IMR-90 (cell line): ENCODE measurements around the gene SLC6A17. TPM values are rescaled to one million over a fixed set of nuclear protein-coding genes. Genes with fewer than 3 reads are reported as not detected.

Experiments used
- ATAC-seq: fragments of 200-7000 bp; cut with Tn5 transposase; 2 replicates; pipeline ENCODE4 v1.9.1; 2020; ENCODE audit warnings: low read depth, mild to moderate bottlenecking, moderate library complexity
- BruUV-seq: library from RNA; stranded (reverse); fragments of 400-500 nt; replicated peaks from 2 replicates; lab custom pipeline; 2021; lab: Mats Ljungman, UMichigan
- CTCF ChIA-PET: fragments of 300-600 bp; formaldehyde crosslinking; extraction: SDS; loops from one replicate; lab custom pipeline; 2021; ENCODE audit warnings: antibody characterized with exemption; lab: Yijun Ruan, JAX
- POLR2A ChIA-PET: fragments of 300-600 bp; sonication (Branson Sonifier 250); formaldehyde crosslinking; loops from one replicate; lab custom pipeline; 2022; ENCODE audit warnings: antibody characterized with exemption; ENCODE audit not compliant: unreplicated experiment; lab: Charles Lee
- DNase-seq: peaks from one replicate; pipeline ENCODE4 v3.0.0; 2013
- H2AFZ ChIP-seq: replicated peaks from 2 replicates; pipeline ENCODE3; 2013; ENCODE audit warnings: low read length, mild to moderate bottlenecking; ENCODE audit not compliant: poor library complexity
- H2AK5ac ChIP-seq: 2 replicates; pipeline ENCODE4 v1.6.1; 2013; ENCODE audit warnings: low read depth, low read length, inconsistent platforms
- H2AK9ac ChIP-seq: replicated peaks from 2 replicates; pipeline ENCODE3; 2013; ENCODE audit warnings: mild to moderate bottlenecking, low read depth, low read length, moderate library complexity; ENCODE audit not compliant: poor library complexity
- H2BK120ac ChIP-seq: 2 replicates; pipeline ENCODE4 v1.6.1; 2013; ENCODE audit warnings: low read depth, low read length, inconsistent platforms
- H2BK15ac ChIP-seq: 3 replicates; pipeline ENCODE4 v1.6.1; 2013; ENCODE audit warnings: low read depth, low read length, inconsistent platforms
- H2BK20ac ChIP-seq: 2 replicates; pipeline ENCODE4 v1.6.1; 2013; ENCODE audit warnings: low read depth, mild to moderate bottlenecking, inconsistent platforms, low read length, moderate library complexity
- H2BK5ac ChIP-seq: 2 replicates; pipeline ENCODE4 v1.6.1; 2013; ENCODE audit warnings: mild to moderate bottlenecking, low read depth, low read length, inconsistent platforms; ENCODE audit not compliant: poor library complexity, severe bottlenecking
- H3K14ac ChIP-seq: replicated peaks from 2 replicates; pipeline ENCODE4 v1.6.1; 2013; ENCODE audit warnings: low read depth, low read length, inconsistent platforms
- H3K18ac ChIP-seq: 2 replicates; pipeline ENCODE4 v1.6.1; 2013; ENCODE audit warnings: low read depth, low read length, control low read depth
- H3K23ac ChIP-seq: 2 replicates; pipeline ENCODE4 v1.6.1; 2013; ENCODE audit warnings: low read depth, low read length, inconsistent platforms
- H3K27ac ChIP-seq: 2 replicates; pipeline ENCODE4 v1.5.1; 2013; ENCODE audit warnings: mild to moderate bottlenecking, control low read depth, low read length; ENCODE audit not compliant: insufficient read depth
- H3K27me3 ChIP-seq: 2 replicates; pipeline ENCODE4 v1.6.1; 2013; ENCODE audit warnings: low read length; ENCODE audit not compliant: control insufficient read depth, insufficient read depth
- H3K36me3 ChIP-seq: 2 replicates; pipeline ENCODE4 v1.6.1; 2013; ENCODE audit warnings: low read length, mixed read lengths; ENCODE audit not compliant: control insufficient read depth, insufficient read depth
- H3K4ac ChIP-seq: 2 replicates; pipeline ENCODE4 v1.6.1; 2013; ENCODE audit warnings: low read depth, low read length, inconsistent platforms
- H3K4me1 ChIP-seq: 2 replicates; pipeline ENCODE4 v1.6.1; 2013; ENCODE audit warnings: low read length, mixed read lengths; ENCODE audit not compliant: control insufficient read depth, insufficient read depth
- H3K4me2 ChIP-seq: 2 replicates; pipeline ENCODE4 v1.6.1; 2013; ENCODE audit warnings: low read depth, mild to moderate bottlenecking, control low read depth, low read length, moderate library complexity
- H3K4me3 ChIP-seq: 2 replicates; pipeline ENCODE4 v1.5.1; 2013; ENCODE audit warnings: low read depth, mild to moderate bottlenecking, control low read depth, low read length, moderate library complexity; ENCODE audit not compliant: insufficient read depth
- H3K56ac ChIP-seq: 2 replicates; pipeline ENCODE4 v1.6.1; 2013; ENCODE audit warnings: low read length, inconsistent platforms; ENCODE audit not compliant: insufficient read depth; ENCODE audit errors: extremely low read depth
- H3K79me1 ChIP-seq, 2 experiments: 2 replicates each; pipeline ENCODE4 v1.6.1; 2013; ENCODE audit warnings: low read length in 2 of 2, inconsistent platforms in 1 of 2, low read depth in 1 of 2
- H3K9ac ChIP-seq: 2 replicates; pipeline ENCODE4 v1.6.1; 2013; ENCODE audit warnings: low read depth, low read length, control low read depth
- H3K9me1 ChIP-seq: 2 replicates; pipeline ENCODE4 v1.6.1; 2013; ENCODE audit warnings: low read length, inconsistent platforms; ENCODE audit not compliant: insufficient read depth
- H3K9me3 ChIP-seq: 2 replicates; pipeline ENCODE4 v1.6.1; 2013; ENCODE audit warnings: low read length; ENCODE audit not compliant: control insufficient read depth, insufficient read depth
- H4K20me1 ChIP-seq: 2 replicates; pipeline ENCODE4 v1.6.1; 2013; ENCODE audit warnings: low read length, inconsistent platforms; ENCODE audit not compliant: insufficient read depth
- H4K5ac ChIP-seq: 2 replicates; pipeline ENCODE4 v1.6.1; 2013; ENCODE audit warnings: mild to moderate bottlenecking, low read depth, low read length, control low read depth
- H4K8ac ChIP-seq, 2 experiments: 2 replicates each; pipeline ENCODE4 v1.6.1; 2013; ENCODE audit warnings: low read depth in 2 of 2, low read length in 2 of 2, control low read depth in 1 of 2, inconsistent platforms in 1 of 2
- H4K91ac ChIP-seq: 2 replicates; pipeline ENCODE4 v1.6.1; 2013; ENCODE audit warnings: low read depth, low read length, inconsistent platforms; ENCODE audit not compliant: insufficient read depth
- BHLHE40 ChIP-seq: fragments of 150-350 bp; IDR thresholded peaks from 2 replicates; pipeline ENCODE4 v1.6.1; 2016; ENCODE audit warnings: mild to moderate bottlenecking, low read depth, low read length
- CEBPB ChIP-seq: IDR thresholded peaks from 2 replicates; pipeline ENCODE4 v1.6.1; 2012; ENCODE audit warnings: low read depth, low read length, improper control_type of control experiment
- CHD1 ChIP-seq: IDR thresholded peaks from 2 replicates; pipeline ENCODE4 v1.6.1; 2012; ENCODE audit warnings: low read depth, low read length, improper control_type of control experiment
- FOS ChIP-seq: fragments of 150-350 bp; IDR thresholded peaks from 2 replicates; pipeline ENCODE4 v1.6.1; 2016; ENCODE audit warnings: low read depth, low read length
- MAFK ChIP-seq: IDR thresholded peaks from 2 replicates; pipeline ENCODE4 v1.6.1; 2012; ENCODE audit warnings: low read depth, low read length, improper control_type of control experiment
- MAZ ChIP-seq: IDR thresholded peaks from 2 replicates; pipeline ENCODE4 v1.6.1; 2012; ENCODE audit warnings: low read depth, mild to moderate bottlenecking, low read length, improper control_type of control experiment, moderate library complexity, borderline replicate concordance
- MXI1 ChIP-seq: IDR thresholded peaks from 2 replicates; pipeline ENCODE4 v1.6.1; 2012; ENCODE audit warnings: low read depth, mild to moderate bottlenecking, low read length, moderate library complexity, borderline replicate concordance
- NFE2L2 ChIP-seq: fragments of 150-350 bp; IDR thresholded peaks from 2 replicates; pipeline ENCODE4 v1.6.1; 2016; ENCODE audit warnings: low read depth, mild to moderate bottlenecking, low read length
- POLR2A ChIP-seq: IDR thresholded peaks from 2 replicates; pipeline ENCODE4 v1.6.1; 2012; ENCODE audit warnings: mild to moderate bottlenecking, low read depth, low read length
- RCOR1 ChIP-seq: IDR thresholded peaks from 2 replicates; pipeline ENCODE4 v1.6.1; 2012; ENCODE audit warnings: mild to moderate bottlenecking, low read length, improper control_type of control experiment; ENCODE audit not compliant: insufficient replicate concordance
- RFX5 ChIP-seq: IDR thresholded peaks from 2 replicates; pipeline ENCODE4 v1.8.0; 2012; ENCODE audit warnings: low read depth, mild to moderate bottlenecking, low read length, moderate library complexity
- SMC3 ChIP-seq: fragments of 150-350 bp; IDR thresholded peaks from 2 replicates; pipeline ENCODE4 v1.6.1; 2016; ENCODE audit warnings: low read depth, mild to moderate bottlenecking, antibody characterized with exemption, low read length, moderate library complexity
- WGBS, 2 experiments: methylation state at CpG; one replicate each; pipeline versions ENCODE4 v1.1.5 to v1.1.7; 2013; ENCODE audit warnings: missing lambda C conversion rate in 2 of 2; ENCODE audit not compliant: insufficient read length in 1 of 2; ENCODE audit errors: extremely low coverage in 2 of 2; 5-methylcytosine and 5-hydroxymethylcytosine counted together
- dilution Hi-C: fragments of 300-500 bp; cut with HindIII; formaldehyde crosslinking; loops from one replicate; pipeline ENCODE4 v1.14.3; 2018; ENCODE audit warnings: low sequenced_read_pairs; ENCODE audit not compliant: unreplicated experiment
- in situ Hi-C: fragments of 300-500 bp; cut with MboI; formaldehyde crosslinking; loops from 3 replicates; pipeline ENCODE4 v1.14.3; 2019; ENCODE audit warnings: low sequenced_read_pairs, inconsistent platforms, mixed read lengths
- intact Hi-C: fragments of 100-400 bp; cut with micrococcal nuclease; formaldehyde crosslinking; loops from 2 replicates; pipeline ENCODE4 v1.10.0; 2022
- polyA plus RNA-seq, 3 experiments: library from polyadenylated mRNA; depleted of rRNA; stranded (reverse); fragments of >200 nt; gene quantifications; 2 replicates each; pipeline ENCODE4 v1.2.3, GENCODE V29; 2012; ENCODE audit warnings: low replicate concordance in 1 of 3
- total RNA-seq: library from RNA; depleted of rRNA; stranded (reverse); fragments of >200 nt; gene quantifications from 2 replicates; pipeline ENCODE4 v1.2.3, GENCODE V29; 2012
- TF ChIP-seq, protein P1 (sequence below): conservative IDR thresholded peaks from 2 replicates; pipeline ENCODE4 v1.5.1; 2012; ENCODE audit warnings: mild to moderate bottlenecking, low read depth, low read length, improper control_type of control experiment
- TF ChIP-seq, protein P2 (sequence below): fragments of 150-350 bp; IDR thresholded peaks from 2 replicates; pipeline ENCODE4 v1.6.1; 2017; ENCODE audit warnings: mild to moderate bottlenecking, antibody characterized with exemption, low read length, low read depth
- TF ChIP-seq, protein P3 (sequence below): fragments of 150-350 bp; IDR thresholded peaks from 2 replicates; pipeline ENCODE4 v1.6.1; 2016; ENCODE audit warnings: low read depth, mild to moderate bottlenecking, low read length, moderate library complexity, borderline replicate concordance

SLC6A17 gene
- total and polyA plus RNA-seq, 2 of the 4 experiments (the other 2 are of a cell fraction): 0.54 to 0.82 TPM

- intact Hi-C loops (no loop called here), dilution Hi-C loops (no loop called here), in situ Hi-C loops (no loop called here)
- H4K5ac ChIP-seq: no peak overlapping the region
- no peak overlapping the region for H2BK5ac ChIP-seq
- no peak overlapping the region for H3K4me2 ChIP-seq
- H4K91ac ChIP-seq: no peak overlapping the region
- no peak overlapping the region for H3K56ac ChIP-seq
- no peak overlapping the region for H3K9ac ChIP-seq
- POLR2A ChIA-PET: no interaction called here
- TF ChIP-seq, protein P1, sequence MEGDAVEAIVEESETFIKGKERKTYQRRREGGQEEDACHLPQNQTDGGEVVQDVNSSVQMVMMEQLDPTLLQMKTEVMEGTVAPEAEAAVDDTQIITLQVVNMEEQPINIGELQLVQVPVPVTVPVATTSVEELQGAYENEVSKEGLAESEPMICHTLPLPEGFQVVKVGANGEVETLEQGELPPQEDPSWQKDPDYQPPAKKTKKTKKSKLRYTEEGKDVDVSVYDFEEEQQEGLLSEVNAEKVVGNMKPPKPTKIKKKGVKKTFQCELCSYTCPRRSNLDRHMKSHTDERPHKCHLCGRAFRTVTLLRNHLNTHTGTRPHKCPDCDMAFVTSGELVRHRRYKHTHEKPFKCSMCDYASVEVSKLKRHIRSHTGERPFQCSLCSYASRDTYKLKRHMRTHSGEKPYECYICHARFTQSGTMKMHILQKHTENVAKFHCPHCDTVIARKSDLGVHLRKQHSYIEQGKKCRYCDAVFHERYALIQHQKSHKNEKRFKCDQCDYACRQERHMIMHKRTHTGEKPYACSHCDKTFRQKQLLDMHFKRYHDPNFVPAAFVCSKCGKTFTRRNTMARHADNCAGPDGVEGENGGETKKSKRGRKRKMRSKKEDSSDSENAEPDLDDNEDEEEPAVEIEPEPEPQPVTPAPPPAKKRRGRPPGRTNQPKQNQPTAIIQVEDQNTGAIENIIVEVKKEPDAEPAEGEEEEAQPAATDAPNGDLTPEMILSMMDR: no peak
- TF ChIP-seq POLR2A (no peak), CHD1 (no peak), RFX5 (no peak), MXI1 (no peak), MAFK (no peak), MAZ (no peak), BHLHE40 (no peak), NFE2L2 (no peak), CEBPB (no peak), FOS (no peak), SMC3 (no peak), RCOR1 (no peak)
- TF ChIP-seq, protein P2, sequence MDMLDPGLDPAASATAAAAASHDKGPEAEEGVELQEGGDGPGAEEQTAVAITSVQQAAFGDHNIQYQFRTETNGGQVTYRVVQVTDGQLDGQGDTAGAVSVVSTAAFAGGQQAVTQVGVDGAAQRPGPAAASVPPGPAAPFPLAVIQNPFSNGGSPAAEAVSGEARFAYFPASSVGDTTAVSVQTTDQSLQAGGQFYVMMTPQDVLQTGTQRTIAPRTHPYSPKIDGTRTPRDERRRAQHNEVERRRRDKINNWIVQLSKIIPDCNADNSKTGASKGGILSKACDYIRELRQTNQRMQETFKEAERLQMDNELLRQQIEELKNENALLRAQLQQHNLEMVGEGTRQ: no peak
- TF ChIP-seq, protein P3, sequence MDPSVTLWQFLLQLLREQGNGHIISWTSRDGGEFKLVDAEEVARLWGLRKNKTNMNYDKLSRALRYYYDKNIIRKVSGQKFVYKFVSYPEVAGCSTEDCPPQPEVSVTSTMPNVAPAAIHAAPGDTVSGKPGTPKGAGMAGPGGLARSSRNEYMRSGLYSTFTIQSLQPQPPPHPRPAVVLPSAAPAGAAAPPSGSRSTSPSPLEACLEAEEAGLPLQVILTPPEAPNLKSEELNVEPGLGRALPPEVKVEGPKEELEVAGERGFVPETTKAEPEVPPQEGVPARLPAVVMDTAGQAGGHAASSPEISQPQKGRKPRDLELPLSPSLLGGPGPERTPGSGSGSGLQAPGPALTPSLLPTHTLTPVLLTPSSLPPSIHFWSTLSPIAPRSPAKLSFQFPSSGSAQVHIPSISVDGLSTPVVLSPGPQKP: no peak
- no peak overlapping the region for H4K8ac ChIP-seq
- H3K27me3 ChIP-seq: peaks cover 48% of the 10 kb centered on the region
- no peak overlapping the region for H3K4me3 ChIP-seq
- no peak overlapping the region for H3K14ac ChIP-seq
- H3K9me3 ChIP-seq: no peaks in the 10 kb centered on the region
- H2BK15ac ChIP-seq: no peak overlapping the region
- H2AFZ ChIP-seq: no peak overlapping the region
- no peak overlapping the region for H3K18ac ChIP-seq
- no peak overlapping the region for H2AK5ac ChIP-seq
- no peak overlapping the region for H2BK120ac ChIP-seq
- WGBS, 2 experiments: no CpG with 5 or more reads among the region's 6 CpGs
- no peak overlapping the region for H2AK9ac ChIP-seq
- no peak overlapping the region for H2BK20ac ChIP-seq
- H3K4me1 ChIP-seq: no peaks in the 10 kb centered on the region
- no peak overlapping the region for H3K27ac ChIP-seq
- BruUV-seq: no TSS peak
- DNase-seq (no peak), ATAC-seq (no peak)
- H3K9me1 ChIP-seq: no peaks in the 10 kb centered on the region
- H3K79me1 ChIP-seq: no peaks in the 10 kb centered on the region
- no peaks in the 10 kb centered on the region for H3K36me3 ChIP-seq
- CTCF ChIA-PET: no interaction called here
- peaks cover 3% of the 10 kb centered on the region; the same call in 1 of the 2 replicates for H4K20me1 ChIP-seq
- no peak overlapping the region for H3K23ac ChIP-seq
- H3K4ac ChIP-seq: no peak overlapping the region
Observed at GRCh38 chr1:110216844-110217444, 66.7 kb downstream of the SLC6A17 start.
